HG02571 (cell line): ENCODE results near the gene TINAGL1.

ENCODE experiments used
- ATAC-seq: cut with Tn5 transposase; IDR thresholded peaks from one replicate; pipeline ENCODE4 v1.9.1; 2021; ENCODE audit warnings: mild to moderate bottlenecking, moderate library complexity; ENCODE audit not compliant: unreplicated experiment

The TINAGL1 gene

DNA sequence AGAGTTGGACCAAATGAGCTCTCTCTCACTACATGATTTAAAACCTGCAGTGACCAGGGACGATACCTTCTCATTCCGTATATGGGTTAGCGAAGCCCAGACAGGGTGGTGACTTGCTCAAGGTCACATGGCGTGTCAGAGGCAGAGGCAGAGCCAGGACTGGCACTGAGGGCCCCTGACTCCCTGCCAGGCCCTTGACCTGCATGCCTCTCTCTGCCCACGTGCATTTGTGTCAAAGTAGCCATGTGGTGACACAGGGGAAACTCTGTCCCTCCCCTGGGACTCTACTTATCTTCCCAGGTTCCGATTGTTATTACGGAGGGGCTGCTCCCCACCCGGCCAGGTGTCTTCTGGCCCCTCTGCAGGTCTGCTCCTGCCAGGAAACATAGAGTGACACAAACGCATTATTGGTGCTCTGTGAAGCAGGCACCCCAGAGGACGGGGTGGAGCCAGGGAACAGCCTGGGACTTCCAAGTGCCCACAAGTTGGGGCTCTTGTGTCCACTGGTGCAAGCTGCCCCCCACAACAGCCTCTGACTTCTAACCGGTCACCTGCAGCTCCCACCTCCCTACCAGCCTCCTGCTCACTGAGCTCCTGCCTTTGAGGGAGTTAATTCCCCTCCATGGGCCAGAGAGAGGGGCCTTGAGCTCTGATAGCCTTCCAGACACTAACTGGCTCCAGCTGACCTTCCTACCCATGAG is 7.3 kb upstream of the TINAGL1 start:
- ATAC-seq = no peak

DNA sequence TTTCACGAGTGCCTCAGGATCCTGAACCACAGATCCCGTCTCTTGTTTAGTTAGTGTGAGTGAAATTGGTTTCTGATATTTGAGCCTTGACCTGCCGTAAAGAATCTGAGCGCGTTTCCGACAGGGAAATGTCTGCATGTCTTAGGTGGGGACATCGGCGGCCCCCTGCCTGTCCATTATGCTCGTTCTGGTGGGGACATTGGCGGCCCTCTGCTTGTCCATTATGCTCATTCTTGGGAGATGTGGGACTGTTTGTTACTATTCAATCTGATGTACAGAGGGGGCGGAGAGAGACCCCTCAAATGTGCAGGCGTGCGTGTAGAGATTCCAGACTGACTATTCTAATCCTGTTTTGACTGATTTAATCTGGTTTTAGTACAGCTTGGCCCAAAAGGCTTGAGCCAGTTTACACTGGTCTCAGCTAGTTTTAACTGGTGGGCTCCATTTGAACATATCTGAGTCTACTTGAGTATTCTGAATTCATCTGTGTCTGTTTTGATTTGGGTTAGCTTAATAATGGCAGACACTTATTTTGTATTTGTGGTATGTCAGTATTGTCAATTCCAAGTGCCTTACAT is 6.6 kb upstream of the TINAGL1 start:
- no peak for ATAC-seq

DNA sequence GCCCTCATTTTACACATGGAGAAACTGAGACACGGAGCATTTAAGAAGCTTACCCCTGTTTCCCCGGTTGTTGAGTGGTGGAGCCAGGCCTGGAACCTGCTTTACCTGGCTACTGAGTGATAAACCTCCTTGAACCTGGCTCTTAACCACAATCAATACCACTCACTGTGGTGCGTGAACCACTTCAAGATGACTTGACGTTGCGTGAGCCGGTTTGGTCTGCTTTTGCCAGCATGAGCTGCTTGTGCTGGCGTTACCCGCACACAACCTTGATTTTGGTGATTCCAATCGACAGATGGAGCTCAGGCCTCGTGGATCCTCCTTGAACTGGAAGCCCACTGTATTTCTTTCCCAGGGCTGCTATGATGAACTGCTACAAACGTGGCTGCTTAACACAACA is 6.1 kb upstream of the TINAGL1 start:
- ATAC-seq = no peak

DNA sequence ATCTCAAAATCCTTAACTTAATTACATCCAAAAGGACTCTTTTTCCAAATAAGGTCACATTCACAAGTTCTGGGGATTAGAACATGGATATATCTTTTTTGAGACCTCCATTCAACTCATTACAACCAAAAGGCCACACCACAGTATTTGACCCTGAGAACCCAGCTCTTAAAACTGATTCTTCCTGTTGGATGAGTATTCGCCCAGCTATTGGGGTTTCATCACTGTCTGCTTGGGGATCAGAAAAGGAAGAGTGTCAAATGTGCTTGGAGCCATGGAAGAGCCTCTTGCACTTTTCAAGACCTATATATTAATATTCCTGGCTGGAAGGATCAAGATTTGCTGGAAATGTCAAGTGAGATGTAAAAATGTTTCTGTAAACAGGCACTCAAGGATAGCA is 5.4 kb upstream of the TINAGL1 start:
- no peak for ATAC-seq

DNA sequence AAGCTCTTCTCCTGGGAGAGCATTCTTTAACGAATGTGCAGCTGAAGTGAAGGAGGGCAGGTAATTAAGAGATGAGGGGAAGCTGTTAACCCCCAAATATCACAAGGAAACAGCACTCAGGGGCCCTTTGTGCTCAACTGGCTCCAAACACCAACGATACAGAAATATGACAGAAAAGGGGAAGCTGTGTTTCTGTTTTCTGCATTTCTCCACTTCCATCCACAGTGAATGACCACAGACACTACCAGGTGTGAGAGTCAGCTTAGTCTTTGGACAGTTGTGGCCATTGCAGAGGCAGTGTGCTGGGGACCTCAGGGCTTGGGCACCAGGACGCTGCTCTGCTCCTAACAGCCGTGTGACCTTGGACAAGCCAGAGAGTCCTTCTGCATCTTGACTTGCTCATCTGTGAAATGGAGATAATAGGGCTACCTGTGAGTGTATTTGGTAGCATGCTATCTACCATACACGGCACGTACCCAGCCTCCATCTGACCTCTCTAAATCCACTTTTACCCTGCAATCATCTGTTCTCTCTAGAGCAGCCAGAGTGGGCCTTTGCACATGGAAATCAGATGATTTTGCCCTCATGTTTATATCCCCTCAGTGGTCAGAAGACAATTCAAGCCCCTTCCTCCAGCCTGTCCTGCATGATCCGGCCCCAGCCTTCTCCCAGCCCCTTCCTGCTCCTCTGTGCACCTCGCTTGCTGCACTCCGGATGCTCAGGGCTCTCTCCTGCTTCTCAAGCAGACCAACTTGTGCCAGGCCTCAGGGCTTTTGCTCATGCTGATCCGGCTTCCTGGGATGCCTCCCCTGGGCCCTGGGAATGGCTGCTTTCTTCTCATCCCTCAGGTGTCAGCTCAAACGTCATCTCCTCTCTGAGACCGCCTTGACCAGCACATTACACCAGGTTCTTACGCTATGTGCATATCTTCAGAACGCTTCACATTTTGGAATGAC is 4.7 kb upstream of the TINAGL1 start:
- no peak for ATAC-seq

DNA sequence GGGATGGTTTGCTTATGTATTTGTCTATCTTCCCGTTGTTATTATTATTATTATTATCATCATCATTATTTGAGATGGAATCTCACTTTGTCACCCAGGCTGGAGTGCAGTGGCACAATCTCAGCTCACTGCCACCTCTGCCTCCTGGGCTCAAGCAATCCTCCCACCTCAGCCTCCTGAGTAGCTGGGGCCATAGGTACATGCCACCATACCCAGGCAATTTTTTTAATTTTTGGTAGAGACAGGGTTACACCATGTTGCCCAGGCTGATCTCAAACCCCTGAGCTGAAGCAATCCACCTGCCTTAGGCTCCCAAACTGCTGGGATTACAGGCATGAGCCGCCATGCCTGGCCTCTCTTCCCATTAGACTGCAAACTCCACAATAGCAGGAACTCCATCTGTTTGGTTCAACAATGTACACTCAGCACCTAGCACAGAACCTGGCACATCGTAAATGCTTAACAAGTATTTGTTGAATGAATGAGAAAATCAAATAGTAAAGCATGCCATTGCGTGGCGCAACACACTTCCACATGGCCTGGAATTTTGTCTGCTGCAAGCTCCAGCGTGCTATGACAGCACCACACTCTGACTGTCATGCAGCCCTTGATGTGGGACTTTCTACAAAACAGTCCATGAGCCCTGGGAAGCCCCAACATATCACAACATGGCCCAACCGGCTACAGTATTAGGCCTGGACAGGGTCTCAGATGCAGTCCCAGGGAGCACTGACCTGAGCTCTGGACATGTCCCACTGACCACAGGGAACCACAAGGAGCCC is 3.8 kb upstream of the TINAGL1 start:
- no peak for ATAC-seq

DNA sequence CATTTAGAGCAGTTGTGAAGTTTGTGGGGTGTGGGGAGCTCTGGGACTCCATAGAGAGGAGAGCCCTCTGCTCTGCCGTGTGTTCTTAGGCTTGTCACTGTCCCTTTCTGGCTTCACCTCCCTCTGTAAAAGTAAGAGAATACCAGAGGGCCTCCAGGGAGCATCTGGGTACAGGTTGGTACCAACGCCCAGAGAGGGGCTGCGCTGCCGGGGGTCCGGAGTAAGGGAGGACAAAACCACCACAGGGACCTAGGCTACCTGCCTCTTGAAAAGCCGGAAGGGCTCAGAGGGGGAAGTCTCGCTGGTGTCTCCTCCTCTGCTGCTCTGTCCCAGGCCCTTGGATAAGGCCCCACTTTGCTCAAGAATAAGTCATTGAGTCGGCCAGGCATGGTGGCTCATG is 3.1 kb upstream of the TINAGL1 start:
- ATAC-seq = no peak

DNA sequence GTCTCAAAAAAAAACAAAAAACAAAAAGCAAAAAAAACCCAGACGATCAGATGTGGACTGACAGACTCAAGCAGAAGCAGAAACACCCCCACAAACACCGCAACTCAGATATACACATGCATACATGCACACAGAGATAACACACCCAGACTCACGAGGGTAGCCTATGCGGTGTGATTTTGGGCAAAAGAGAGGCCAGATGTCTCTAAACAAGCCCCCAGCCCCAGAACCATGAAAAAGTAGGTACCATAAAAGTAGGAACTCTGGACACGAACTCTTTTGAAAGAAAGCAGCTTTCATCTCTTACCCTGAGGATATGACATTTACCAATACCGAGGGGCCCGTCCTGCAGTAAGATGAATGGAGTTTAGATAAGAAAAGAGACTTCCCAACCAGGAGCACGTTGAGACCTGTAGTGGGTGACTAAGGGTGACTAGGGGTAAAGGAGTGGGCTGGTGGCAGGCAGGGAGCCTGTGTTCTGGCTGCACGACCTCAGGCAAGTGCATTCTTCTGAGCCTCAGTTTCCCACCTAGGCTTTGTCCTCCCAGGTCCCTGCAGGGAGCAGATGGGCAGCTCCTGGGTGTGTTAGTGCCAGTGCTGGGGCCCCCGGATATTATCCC is 1.5 kb upstream of the TINAGL1 start:
- no peak for ATAC-seq

DNA sequence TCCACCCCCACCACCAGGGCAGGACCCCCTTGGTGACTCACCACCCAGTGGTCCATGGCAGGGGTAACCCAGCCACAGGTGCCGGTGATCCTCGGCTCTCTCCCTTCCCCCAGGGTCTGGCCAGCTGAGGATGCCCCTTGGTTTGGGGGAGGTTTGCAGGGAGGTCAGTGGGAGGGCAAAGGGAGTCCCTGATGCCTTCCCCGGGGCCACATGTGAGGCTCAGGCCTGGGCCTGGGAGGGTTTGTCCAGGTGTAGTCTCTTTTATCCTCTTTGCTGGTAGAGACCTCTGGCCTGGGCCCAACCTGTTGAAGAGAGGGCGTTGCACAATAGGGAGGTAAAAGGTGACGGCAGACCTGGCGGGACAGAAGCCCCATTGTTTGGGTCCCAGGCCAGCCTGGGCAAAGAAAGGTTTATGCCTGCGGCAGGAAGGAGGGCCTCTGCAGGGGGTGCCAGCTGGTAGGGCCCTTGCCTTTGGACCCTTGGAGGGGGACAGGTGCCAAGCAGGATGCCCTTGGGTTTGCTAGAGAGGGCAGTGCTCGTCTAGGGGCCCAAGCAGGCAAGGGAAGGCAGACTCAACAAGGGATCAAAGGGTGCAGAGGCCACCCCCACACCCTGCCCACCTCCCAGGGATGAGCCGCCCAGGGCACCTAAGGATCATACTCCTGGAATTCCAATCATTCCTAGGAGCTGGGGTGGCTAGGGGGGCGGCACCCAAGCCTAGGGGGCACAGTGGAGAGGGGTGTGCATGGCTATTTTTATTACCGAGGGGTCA is 760 bp upstream of the TINAGL1 start:
- no peak for ATAC-seq

DNA sequence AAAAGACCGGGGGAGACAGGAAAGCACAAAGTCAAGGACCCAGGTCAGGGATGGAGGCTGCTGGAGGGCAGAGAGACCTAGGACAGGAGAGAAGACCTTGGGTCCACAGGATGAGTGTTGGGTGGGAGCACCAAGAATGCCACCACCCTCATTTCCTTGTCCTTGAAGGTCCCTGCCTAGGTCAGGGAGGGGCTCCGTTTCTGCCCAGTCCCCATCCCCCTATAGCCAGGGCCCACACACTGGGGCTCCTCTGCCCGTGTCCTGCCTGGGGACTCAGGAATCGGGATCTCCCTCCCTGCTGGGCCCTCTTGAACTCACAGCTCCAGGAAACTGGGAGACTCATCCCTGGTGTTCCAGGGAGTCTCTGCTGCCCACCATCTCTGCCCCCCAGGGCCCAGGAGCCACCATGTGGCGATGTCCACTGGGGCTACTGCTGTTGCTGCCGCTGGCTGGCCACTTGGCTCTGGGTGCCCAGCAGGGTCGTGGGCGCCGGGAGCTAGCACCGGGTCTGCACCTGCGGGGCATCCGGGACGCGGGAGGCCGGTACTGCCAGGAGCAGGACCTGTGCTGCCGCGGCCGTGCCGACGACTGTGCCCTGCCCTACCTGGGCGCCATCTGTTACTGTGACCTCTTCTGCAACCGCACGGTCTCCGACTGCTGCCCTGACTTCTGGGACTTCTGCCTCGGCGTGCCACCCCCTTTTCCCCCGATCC is 584 bp downstream of the TINAGL1 start:
- ATAC-seq = no peak

DNA sequence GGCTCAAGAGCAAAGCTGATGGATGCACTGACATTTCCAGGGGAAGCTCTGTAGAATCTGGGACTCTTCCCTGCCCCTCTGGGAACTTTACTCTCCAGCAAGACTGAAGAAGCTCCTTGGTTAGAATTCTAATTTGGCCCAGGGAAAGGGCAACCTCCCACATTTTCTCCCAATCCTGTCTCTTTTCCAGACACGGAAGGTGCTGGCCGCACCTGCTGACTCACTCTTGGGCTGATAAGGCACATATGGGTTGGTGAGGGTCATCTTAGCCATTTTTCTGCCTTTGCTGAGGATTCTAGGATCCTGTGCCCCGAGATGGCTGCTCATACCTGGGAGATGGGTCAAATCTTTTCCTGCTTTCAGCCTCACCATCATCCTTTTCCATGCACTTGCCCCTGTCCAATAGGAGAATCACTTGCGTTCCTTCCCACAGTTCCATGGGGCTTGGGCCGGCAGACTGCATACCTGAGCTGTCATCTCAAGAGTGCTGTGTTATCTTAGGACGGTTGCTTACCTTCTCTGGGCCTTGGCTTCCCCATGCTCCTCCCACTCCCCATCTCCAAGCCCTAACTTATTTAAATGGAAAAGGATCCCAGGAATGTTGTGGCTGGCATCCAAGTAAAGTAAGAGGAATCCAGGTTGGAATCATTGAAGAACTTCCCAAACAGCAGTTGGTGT is 1.3 kb downstream of the TINAGL1 start:
- no peak for ATAC-seq

DNA sequence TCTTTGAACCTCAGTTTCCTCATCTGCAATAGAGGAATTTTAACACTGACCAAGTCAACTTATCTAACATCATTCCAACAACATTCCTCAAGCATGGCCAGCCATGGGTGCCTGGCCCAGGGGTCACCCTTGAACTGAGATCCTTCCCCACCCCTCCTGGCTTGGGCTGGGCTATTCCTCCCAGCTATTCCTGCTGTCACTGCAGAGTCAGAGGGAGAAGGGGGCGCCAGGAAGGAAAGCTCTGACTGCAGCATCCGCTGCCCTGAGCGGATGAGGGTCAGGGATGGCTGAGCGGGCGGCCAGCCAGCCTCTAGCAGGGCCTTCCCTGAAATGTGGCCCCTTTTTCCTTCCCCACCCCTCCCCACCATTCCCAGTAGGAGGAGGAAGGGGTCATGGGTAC is 3.1 kb downstream of the TINAGL1 start:
- no peak for ATAC-seq

DNA sequence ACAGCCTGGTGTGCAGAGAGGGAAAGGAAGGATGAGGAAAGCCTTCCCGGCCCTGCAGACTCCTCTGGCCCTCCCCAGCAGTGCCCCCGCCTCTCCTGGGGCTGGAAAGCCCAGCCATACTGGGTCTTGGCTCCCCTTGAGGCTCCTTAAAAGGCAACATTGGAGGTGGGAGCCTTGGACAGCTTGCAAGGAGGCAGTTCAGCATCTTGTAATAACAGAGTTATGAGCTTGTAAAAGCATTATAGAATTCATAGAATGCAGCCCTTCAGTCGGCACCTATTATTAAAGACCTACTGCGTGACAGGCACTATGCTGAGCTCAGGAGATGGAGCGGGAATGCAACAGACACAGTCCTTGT is 4.2 kb downstream of the TINAGL1 start:
- ATAC-seq = no peak

DNA sequence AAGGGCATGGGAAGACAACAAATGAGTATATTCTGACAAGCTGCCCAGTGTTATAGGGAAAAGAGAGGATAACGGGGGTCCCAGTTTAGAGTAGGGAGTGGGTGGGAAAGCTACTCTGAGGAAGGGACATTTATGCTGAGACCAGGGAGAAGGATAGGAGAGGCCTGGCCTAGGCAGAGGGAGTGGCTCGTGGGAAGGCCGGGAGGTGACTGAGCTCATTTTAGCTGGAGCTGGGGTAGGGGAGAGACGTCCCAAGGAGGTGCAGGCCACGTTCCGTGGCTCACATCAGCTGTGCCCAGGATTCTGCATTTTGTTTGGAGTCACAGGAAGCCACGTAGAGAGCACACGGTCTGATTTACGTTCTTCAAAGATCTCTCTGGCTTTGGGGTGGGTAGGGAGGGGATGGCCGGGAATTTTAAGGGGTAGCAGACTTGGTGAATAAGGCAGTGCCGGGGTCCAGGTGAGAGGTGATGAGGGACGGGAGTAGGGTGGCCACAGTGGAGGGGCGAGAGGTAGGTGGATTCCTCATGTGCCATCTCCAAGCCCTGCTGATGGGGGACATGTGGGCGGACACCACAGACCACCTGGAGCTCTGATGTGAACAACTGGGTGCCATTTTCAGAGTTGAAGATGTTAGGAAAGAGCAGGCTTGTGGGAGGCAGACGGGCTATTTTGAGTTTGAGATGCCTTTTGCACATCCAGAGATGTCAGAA is 4.7 kb downstream of the TINAGL1 start:
- ATAC-seq = no peak

DNA sequence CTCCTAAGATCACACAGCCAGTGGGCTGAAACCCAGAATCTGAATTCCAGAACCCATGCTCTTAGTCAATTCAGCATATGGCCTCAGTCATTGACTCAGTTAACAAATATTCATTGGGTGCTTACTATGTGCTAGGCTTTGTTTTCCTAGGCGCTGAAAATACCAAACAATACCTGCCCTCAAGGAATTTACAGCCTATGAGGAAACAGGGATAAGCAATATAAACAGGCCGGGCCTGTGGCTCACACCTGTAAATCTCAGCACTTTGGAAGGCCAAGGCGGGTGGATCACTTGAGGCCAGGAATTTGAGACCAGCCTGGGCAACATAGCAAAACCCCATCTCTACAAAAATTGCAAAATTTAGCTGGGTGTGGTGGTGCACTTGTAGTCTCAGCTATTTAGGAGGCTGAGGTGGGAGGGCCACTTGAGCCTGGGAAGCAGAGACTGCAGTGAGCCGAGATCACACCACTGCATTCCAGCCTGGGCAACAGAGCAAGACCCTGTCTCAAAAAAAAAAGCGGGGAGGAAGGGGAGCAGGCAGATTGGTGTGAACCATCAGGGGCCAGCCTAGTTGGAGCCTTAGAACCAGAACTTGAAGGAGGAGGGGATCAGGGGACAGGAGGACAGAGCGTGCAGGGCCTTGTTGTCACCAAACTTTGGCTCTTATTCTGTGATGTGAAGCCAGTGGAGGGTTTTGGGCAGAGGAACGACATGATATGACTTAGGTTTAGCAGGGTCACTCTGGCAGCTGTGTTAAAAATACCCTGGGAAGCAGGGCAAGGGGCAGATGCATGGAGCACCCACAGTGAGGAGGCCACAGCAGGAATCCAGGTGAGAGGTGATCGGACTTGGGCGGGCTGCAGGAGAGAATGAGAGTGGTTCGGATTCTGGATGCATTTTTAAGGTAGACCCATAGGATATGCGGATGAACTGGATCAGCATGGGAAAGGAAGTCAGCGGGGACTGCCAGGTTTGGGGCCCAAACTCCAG is 5.8 kb downstream of the TINAGL1 start:
- no peak for ATAC-seq

DNA sequence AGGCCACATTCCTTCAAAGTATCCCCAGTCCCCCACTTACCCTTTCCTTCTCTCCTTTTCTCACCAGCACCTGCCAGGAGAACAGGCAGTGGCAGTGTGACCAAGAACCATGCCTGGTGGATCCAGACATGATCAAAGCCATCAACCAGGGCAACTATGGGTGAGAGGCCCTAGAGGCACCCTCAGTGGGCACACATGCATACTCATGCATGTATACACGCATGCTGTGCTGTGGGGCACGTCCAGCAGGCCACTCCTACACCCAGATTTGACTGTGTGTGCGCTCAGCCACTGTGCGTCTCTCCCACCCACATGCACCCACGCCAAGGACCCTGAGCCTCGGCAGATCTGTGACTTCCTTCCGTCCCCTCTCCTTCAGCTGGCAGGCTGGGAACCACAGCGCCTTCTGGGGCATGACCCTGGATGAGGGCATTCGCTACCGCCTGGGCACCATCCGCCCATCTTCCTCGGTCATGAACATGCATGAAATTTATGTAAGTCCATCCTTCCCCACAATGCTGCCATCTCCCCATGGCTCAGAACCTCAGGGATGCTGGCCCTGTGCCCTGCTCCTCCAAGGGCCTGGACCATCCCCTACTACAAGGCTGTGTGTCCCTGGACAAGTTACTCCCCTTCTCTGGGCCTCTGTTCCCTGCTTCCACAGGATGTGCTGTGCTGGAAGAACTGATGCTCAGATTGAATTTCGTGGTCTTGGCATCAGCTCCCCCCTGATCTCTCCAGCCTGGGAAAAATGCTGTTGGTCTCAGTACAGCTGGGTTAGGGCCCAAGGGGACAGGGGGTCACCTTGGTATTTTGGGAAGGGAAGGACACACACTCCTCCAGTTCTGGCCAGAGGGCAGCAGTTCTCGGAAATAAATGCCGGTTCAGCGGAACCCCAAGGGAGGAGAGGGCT is 7.0 kb downstream of the TINAGL1 start:
- ATAC-seq = no peak
